Upper lobe of right lung (tissue), 1 donor: Measurements from ENCODE around the gene CC2D2B. TPM values are rescaled to one million over a fixed set of nuclear protein-coding genes. Genes with fewer than 3 reads are reported as not detected.
"Not testable (repeated sequence)": the region's sequence is repeated elsewhere in the genome, so short reads cannot be mapped to it uniquely, and the experiment has no call there.

Experiments used
- ATAC-seq: fragments of 200-7000 bp; cut with Tn5 transposase; one replicate; pipeline ENCODE4 v1.9.1; 2020; ENCODE audit warnings: mild to moderate bottlenecking, moderate library complexity
- DNase-seq: peaks from one replicate; pipeline ENCODE4 v3.0.0-alpha.2; 2020
- H3K27ac ChIP-seq: fragments of 200-600 bp; one replicate; pipeline ENCODE4 v1.8.0; 2022
- H3K27me3 ChIP-seq: fragments of 200-600 bp; one replicate; pipeline ENCODE4 v1.8.0; 2022; ENCODE audit warnings: mild to moderate bottlenecking
- H3K36me3 ChIP-seq: fragments of 200-600 bp; one replicate; pipeline ENCODE4 v1.8.0; 2022
- H3K4me1 ChIP-seq: fragments of 200-600 bp; one replicate; pipeline ENCODE4 v1.8.0; 2022
- H3K4me3 ChIP-seq: fragments of 200-600 bp; one replicate; pipeline ENCODE4 v1.8.0; 2022; ENCODE audit warnings: mild to moderate bottlenecking
- H3K9me3 ChIP-seq: fragments of 200-600 bp; one replicate; pipeline ENCODE4 v1.8.0; 2022
- intact Hi-C: fragments of 100-400 bp; cut with DNase I; formaldehyde crosslinking; loops from one replicate; pipeline ENCODE4 v1.11.0; 2022
- total RNA-seq: library from RNA; stranded (reverse); fragmentation: NEBNext Ultra II Directional; extraction: Animal tissue kit (Norgen Biotek cat#: 25700); gene quantifications from one replicate; pipeline ENCODE4 v1.2.1, GENCODE V29; 2021
- TF ChIP-seq, protein P1 (sequence below): fragments of 200-600 bp; IDR thresholded peaks from one replicate; pipeline ENCODE4 v1.8.0; 2022; ENCODE audit warnings: antibody characterized with exemption
- donor health status: DM: no; HTN: yes; CAD: no; lungs with severe emphysema.

Gene CC2D2B
- total RNA-seq, 1 donor from 2014 or later, result 2.8 TPM

GRCh38 chr10:95873651-95874050, 34.1 kb upstream of the CC2D2B start:
- no peak overlapping the region for H3K4me3 ChIP-seq
- no peaks in the 10 kb centered on the region for H3K27me3 ChIP-seq
- no peaks in the 10 kb centered on the region for H3K9me3 ChIP-seq
- ATAC-seq, result no peak
- intact Hi-C loops, result no loop called here
- peaks cover 32% of the 10 kb centered on the region for H3K36me3 ChIP-seq
- no peak for DNase-seq
- no peaks in the 10 kb centered on the region for H3K4me1 ChIP-seq
- H3K27ac ChIP-seq, result no peak overlapping the region
- TF ChIP-seq, protein P1, sequence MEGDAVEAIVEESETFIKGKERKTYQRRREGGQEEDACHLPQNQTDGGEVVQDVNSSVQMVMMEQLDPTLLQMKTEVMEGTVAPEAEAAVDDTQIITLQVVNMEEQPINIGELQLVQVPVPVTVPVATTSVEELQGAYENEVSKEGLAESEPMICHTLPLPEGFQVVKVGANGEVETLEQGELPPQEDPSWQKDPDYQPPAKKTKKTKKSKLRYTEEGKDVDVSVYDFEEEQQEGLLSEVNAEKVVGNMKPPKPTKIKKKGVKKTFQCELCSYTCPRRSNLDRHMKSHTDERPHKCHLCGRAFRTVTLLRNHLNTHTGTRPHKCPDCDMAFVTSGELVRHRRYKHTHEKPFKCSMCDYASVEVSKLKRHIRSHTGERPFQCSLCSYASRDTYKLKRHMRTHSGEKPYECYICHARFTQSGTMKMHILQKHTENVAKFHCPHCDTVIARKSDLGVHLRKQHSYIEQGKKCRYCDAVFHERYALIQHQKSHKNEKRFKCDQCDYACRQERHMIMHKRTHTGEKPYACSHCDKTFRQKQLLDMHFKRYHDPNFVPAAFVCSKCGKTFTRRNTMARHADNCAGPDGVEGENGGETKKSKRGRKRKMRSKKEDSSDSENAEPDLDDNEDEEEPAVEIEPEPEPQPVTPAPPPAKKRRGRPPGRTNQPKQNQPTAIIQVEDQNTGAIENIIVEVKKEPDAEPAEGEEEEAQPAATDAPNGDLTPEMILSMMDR, result no peak

- H3K4me3 ChIP-seq, H3K9me3 ChIP-seq, H3K27ac ChIP-seq, ATAC-seq, intact Hi-C loops, H3K4me1 ChIP-seq, H3K27me3 ChIP-seq, DNase-seq: not testable (repeated sequence)
- H3K36me3 ChIP-seq, result peaks cover 29% of the 10 kb centered on the region
Observed at GRCh38 chr10:95874783-95875182, 33.0 kb upstream of the CC2D2B start.

DNA sequence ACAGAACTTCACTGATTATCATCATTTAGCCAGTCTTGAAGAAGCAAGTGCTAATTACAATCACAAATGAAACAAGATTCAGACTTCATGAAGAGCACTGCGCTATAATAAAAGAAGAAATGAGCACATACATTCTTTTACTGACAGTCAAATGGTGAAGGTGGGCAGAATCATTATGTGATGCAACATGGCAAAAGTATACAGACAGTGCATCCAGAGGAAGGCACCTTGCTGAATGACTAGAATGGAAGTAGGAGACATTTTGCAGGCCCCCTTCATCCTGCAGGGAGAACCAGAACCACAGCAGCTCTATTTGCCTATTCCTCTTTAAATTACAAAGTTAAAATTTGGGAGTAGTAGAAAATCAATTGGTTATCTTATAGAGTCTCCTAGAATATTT, 31.0 kb upstream of the CC2D2B start:
- Histone ChIP-seq H3K9me3 (no peaks in the 10 kb centered on the region), H3K27ac (no peak overlapping the region), H3K4me3 (no peak overlapping the region), H3K36me3 (peaks cover 11% of the 10 kb centered on the region), H3K27me3 (no peaks in the 10 kb centered on the region), H3K4me1 (no peaks in the 10 kb centered on the region)
- ATAC-seq, result no peak
- intact Hi-C loops, result no loop called here
- TF ChIP-seq, protein P1, result no peak
- no peak for DNase-seq

GRCh38 chr10:95877881-95878280, 29.9 kb upstream of the CC2D2B start:
- H3K4me1 ChIP-seq, result no peaks in the 10 kb centered on the region

GRCh38 chr10:95880704-95881103, 27.1 kb upstream of the CC2D2B start:
- ATAC-seq (no peak), DNase-seq (no peak)
- Histone ChIP-seq H3K36me3 (no peaks in the 10 kb centered on the region), H3K27me3 (no peaks in the 10 kb centered on the region), H3K4me1 (no peaks in the 10 kb centered on the region), H3K27ac (peak overlapping the region; percentile 6), H3K9me3 (no peaks in the 10 kb centered on the region), H3K4me3 (no peak overlapping the region)
- intact Hi-C loops, result no loop called here
- TF ChIP-seq, protein P1, result no peak

More at GRCh38 chr10:95877881-95878280, 29.9 kb upstream of the CC2D2B start:
- Histone ChIP-seq H3K27me3 (no peaks in the 10 kb centered on the region), H3K9me3 (no peaks in the 10 kb centered on the region), H3K27ac (no peak overlapping the region), H3K4me3 (no peak overlapping the region), H3K36me3 (peaks cover 5% of the 10 kb centered on the region)
- no peak for ATAC-seq
- DNase-seq, result no peak
- intact Hi-C loops, result no loop called here
- TF ChIP-seq, protein P1, result no peak

DNA sequence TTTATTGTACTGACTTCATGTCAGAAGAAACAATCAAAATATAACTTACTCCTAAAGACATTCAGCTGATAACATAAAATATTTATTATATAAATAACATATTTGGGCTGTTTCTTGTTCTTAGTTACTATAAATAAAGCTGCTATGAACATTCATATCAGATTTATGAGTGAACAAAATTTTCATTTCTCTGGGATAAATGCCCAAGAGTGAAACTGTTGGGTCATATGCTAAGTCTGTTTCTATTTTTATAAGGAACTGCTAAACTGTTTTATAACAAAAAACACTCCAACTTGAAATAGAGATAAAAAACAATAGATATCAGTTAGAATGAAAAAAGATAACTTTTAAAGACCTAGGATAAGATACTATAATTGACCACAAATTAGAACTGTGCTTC, 26.5 kb upstream of the CC2D2B start:
- Histone ChIP-seq H3K4me3 (no peak overlapping the region), H3K36me3 (no peaks in the 10 kb centered on the region), H3K4me1 (no peaks in the 10 kb centered on the region), H3K27ac (peak overlapping the region; percentile 6), H3K27me3 (no peaks in the 10 kb centered on the region), H3K9me3 (no peaks in the 10 kb centered on the region)
- TF ChIP-seq, protein P1, result no peak
- intact Hi-C loops, result no loop called here
- ATAC-seq, result no peak
- no peak for DNase-seq
